Measurements from ENCODE around the gene RNF38. TPM values are rescaled to one million over a fixed set of nuclear protein-coding genes. Genes with fewer than 3 reads are reported as not detected.

The RNF38 gene
- total and polyA plus RNA-seq, 9 of the 15 experiments (the other 6 are each of a cell fraction or from before 2014, with no cell fraction given), result 1.6 to 9.8 (median 4.5) TPM

GRCh38 chr9:36364577-36364976 is 35.5 kb downstream of the RNF38 start:
- no peak overlapping the region for H3K4me3 ChIP-seq
- WGBS (ENCODE audit: insufficient coverage, low coverage, missing lambda C conversion rate), result 100% methylated on average over 1 of the region's 1 CpG
- no peak overlapping the region for H3K27ac ChIP-seq (ENCODE audit: extremely low read depth, low read depth, low read length)
- ChIA-PET POLR2A (interaction anchor here (0.6 to 1.0 kb wide), 2 partner anchors 11 to 211 kb away, joined by 3 to 4 read pairs; no protein-coding TSS in a partner anchor), CTCF (ENCODE audit: low intra/inter-chr PET ratio) (no interaction called here)
- no peaks in the 10 kb centered on the region for H3K27me3 ChIP-seq (ENCODE audit: control insufficient read depth in 2 of 2, insufficient read depth in 2 of 2, low read length in 2 of 2)
- in situ Hi-C loops (cut with MboI), result no loop called here
- no peaks in the 10 kb centered on the region for H3K9me3 ChIP-seq (replicated peaks; ENCODE audit: control insufficient read depth, insufficient read depth, low read depth, low read length)
- no peak for TF ChIP-seq ZNF780A (CRISPR knock-in tag; IDR thresholded peaks at IDR 0.05)
- no peak for TF ChIP-seq RB1 (IDR thresholded peaks at IDR 0.05; ENCODE audit: low read depth)
- TF ChIP-seq ZZZ3 (IDR thresholded peaks at IDR 0.05), result no peak
- no peak for TF ChIP-seq MAFF (IDR thresholded peaks at IDR 0.05; ENCODE audit: low read length)
- TF ChIP-seq MCM2 (IDR thresholded peaks at IDR 0.05; ENCODE audit: low read depth), result no peak
- no peak for TF ChIP-seq ZBED1 (IDR thresholded peaks at IDR 0.05)
- no peak for TF ChIP-seq PHF21A (IDR thresholded peaks at IDR 0.05; ENCODE audit: borderline replicate concordance, low read depth)
- TF ChIP-seq LCOR (CRISPR knock-in tag; IDR thresholded peaks at IDR 0.05), result no peak
- TF ChIP-seq RBM39 (optimal IDR thresholded peaks at IDR 0.05; ENCODE audit: low read depth, low read length), result no peak
- TF ChIP-seq ZNF134 (CRISPR knock-in tag; conservative IDR thresholded peaks at IDR 0.05), result no peak
- no peak for TF ChIP-seq ZNF57 (CRISPR knock-in tag; IDR thresholded peaks at IDR 0.05)
- no peak for TF ChIP-seq PRDM10 (IDR thresholded peaks at IDR 0.05; ENCODE audit: partially characterized antibody)
- TF ChIP-seq PHTF2 (CRISPR knock-in tag; IDR thresholded peaks at IDR 0.05), result no peak
- TF ChIP-seq ZNF507 (tag; conservative IDR thresholded peaks at IDR 0.05), result no peak
- TF ChIP-seq GABPA (tag; conservative IDR thresholded peaks at IDR 0.05; ENCODE audit: low read depth), result no peak
- TF ChIP-seq FOXJ2 (tag; IDR thresholded peaks at IDR 0.05), result no peak
- intact Hi-C loops (cut with micrococcal nuclease), result no loop called here
- no peak overlapping the region for H3K9ac ChIP-seq (ENCODE audit: insufficient read depth in 1 of 2, low read depth in 2 of 2, low read length in 2 of 2)
- H3K9me1 ChIP-seq (ENCODE audit: control insufficient read depth, insufficient read depth, low read length), result no peaks in the 10 kb centered on the region
- FAIRE-seq, result no peak
- no peak overlapping the region for H2AFZ ChIP-seq (ENCODE audit: low read depth, low read length)
- no peak for DNase-seq (ENCODE audit: extremely low read depth in 1 of 4, low spot score in 3 of 4)
- no TSS peak for BruUV-seq (replicated peaks)
- H3K4me1 ChIP-seq (replicated peaks in 1 of 2; ENCODE audit: control insufficient read depth in 2 of 2, insufficient read depth in 2 of 2, low read length in 2 of 2), result no peaks in the 10 kb centered on the region
- no peaks in the 10 kb centered on the region for H3K79me2 ChIP-seq (ENCODE audit: control insufficient read depth, insufficient read depth, low read length)
- no peak for ATAC-seq
- H4K20me1 ChIP-seq (replicated peaks; ENCODE audit: control insufficient read depth, insufficient read depth, low read length), result no peaks in the 10 kb centered on the region
- H3K36me3 ChIP-seq (ENCODE audit: control insufficient read depth, insufficient read depth, low read length), result peaks cover 39% of the 10 kb centered on the region; the same call in 2 of the 3 replicates
- H3K4me2 ChIP-seq (ENCODE audit: insufficient read depth, low read length), result no peak overlapping the region

Data from K562 (cell line).